NCI-H2196 treated with DMSO at 0.1 percent for 48 hours (cell line): ENCODE data around the gene BPNT1.
"Not testable (repeated sequence)": the region's sequence is repeated elsewhere in the genome, so short reads cannot be mapped to it uniquely, and the experiment has no call there.

Experiments
- DNase-seq: peaks from one replicate; lab custom pipeline; 2025; ENCODE audit not compliant: unreplicated experiment; lab: John Stamatoyannopoulos, UW

Gene BPNT1

GRCh38 chr1:220084460-220084859 is 5.1 kb downstream of the BPNT1 start:
- no peak for DNase-seq

GRCh38 chr1:220077887-220078286 is 11.7 kb downstream of the BPNT1 start:
- DNase-seq, result no peak

DNA sequence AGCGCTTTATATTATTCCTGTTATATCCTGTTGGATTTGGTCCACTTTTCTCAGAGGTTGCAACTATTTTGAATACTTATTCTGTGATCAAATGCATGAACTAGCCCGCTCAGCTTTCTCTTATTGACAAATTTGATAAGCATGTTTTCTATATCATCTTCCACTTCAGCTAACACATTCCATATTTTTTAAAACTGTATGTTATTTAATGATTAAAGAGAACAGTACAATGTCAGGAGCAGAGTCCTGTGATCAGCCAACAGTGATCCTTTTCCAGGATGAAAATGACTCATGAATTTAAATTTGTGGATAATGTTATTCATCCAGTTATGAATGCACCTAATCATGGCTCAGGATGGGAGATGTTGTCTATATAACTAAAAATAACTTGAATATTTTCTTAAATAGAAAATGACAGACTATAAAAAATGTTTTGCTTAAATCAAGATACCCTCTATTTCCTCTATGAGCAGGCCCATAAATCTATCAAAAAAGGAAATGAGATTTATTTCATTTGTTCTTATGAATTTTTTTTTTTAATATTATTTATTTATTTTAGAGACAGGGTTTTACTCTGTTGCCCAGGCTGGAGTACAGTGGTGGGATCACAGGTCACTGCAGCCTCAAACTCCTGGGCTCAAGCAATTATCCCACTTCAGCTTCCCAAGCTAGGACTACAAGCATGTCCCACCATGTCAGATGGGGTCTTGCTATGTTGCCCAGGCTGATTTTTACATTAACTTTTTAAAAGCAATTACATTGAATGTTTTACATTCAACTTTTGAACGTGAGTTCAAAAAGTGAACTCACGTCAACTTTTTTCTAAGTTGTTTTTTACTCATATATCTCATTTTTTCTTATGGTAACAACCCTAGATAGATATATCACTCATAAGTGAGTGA is 12.5 kb downstream of the BPNT1 start:
- no peak for DNase-seq

- no peak for DNase-seq
These were observed 22.1 kb downstream of the BPNT1 start for GRCh38 chr1:220067269-220068204.

- no peak for DNase-seq
These were observed 27.0 kb downstream of the BPNT1 start for GRCh38 chr1:220062629-220063028.

GRCh38 chr1:220060876-220061275 is 28.7 kb downstream of the BPNT1 start:
- DNase-seq, result no peak

DNA sequence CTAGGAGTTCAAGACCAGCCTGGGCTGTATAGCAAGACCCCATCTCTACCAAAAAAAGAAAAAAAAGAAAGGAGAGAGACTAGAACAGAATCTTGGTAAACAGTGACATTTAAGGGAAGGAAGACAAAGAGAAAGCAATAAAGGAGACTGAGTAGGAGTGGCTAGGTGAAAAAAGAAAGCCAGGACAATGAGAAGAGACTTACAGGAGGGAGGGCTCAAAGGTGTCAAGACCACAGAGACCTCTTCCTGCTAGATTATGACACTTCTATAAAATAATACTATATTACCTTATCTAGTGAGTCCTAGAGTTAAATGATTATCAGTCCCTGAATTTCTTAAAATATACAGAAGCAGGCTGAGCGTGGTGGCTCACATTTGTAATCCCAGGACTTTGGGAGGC is 33.2 kb downstream of the BPNT1 start:
- no peak for DNase-seq

DNA sequence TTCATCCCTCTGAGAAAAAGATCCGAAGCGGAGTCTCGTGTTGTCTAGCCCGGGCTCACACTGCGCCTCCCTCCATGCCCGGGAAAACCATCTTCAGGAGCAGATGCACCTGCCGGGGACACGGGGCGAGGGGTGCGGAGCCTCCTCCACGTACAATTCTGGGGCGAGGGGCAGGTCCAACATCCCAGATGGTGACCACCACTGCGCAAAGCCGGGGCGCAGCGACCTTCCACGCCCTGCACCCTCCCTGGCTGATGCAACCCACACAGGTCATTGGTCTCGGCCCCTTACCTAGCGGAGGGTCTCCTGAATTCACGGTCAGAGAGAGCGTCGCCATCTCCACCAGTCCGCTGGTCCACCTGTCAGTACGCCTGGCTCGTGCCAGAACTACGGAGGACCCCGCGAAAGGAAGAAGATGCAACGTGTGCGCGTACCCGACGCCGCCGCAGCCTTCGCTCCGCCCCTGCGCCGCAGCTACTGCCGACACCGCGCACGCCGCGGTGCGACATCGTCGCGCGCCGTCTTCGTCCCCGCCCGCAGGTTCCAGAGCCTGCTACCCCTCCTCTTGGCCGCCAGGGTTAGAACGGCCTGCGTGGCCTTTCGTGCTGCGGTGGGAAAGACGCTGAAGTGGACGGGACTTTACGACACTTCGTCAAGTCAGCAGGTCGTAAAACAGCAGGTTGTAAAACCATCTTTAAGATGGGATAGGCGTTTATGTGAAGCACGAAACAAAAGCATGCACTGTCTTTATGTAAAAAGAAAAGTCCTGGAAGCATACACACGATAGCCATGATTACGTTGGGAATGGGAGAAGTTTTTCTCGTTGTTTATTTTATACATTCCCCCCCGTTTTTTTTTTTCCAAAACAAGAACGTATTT is 43.3 kb downstream of the BPNT1 start, which contains the start of gene EPRS1:
EPRS1 (minus strand) TSS at position 454 of the 879 bp plus-strand sequence; CDS start at position 337, 117 bp downstream.
- DNase-seq, result peak; percentile 95

- no peak for DNase-seq
These were observed 44.1 kb downstream of the BPNT1 start for GRCh38 chr1:220045356-220046051.

DNA sequence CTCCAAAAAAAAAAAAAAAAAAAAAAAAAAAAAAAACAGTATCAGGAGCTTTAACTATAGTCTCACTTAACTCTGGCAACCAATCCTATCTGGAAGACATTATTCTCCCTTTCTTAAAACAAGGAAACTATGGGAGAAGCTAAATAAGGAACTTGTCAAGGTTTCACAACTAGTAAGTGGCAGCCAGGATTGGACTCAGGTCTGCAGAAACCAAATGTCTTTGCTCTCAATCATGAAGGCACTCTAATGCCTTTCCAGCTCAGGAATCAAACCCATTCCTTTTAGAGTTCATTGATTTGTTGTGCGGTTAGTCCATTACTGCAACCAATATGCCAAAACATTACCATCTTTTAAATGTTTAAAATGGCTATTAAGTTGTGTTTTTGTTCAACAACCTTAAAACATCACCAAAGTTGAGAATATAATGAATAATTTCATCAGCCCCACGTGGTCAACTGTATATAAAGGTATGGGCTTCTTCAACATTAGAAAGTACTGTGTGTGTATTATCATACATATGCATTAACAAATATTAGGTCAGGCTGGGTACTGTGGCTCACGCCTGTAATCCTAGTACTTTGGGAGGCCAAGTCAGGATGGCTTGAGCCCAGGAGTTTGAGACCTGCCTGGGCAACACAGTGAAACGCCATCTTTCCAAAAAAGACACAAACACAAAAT is 44.8 kb downstream of the BPNT1 start:
- DNase-seq, result no peak

DNA sequence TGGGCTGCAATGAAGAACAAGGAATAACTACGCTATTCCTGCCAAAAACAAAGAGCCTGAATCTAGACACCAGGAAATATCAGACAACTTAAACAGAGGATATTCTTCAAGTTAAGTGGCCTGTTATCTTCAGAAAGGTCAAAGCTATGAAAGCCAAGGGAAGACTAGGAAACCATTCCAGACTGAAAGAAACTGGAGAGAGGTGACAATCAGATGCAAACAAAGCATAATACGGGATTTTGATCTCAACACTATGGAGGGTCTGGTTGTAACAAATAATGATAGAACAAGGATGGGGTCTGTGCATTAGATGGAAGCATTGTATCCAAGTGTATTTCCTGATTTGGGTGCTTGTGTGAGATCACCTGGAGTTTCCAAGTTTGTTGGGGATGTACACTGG is 45.9 kb downstream of the BPNT1 start:
- DNase-seq, result no peak

DNA sequence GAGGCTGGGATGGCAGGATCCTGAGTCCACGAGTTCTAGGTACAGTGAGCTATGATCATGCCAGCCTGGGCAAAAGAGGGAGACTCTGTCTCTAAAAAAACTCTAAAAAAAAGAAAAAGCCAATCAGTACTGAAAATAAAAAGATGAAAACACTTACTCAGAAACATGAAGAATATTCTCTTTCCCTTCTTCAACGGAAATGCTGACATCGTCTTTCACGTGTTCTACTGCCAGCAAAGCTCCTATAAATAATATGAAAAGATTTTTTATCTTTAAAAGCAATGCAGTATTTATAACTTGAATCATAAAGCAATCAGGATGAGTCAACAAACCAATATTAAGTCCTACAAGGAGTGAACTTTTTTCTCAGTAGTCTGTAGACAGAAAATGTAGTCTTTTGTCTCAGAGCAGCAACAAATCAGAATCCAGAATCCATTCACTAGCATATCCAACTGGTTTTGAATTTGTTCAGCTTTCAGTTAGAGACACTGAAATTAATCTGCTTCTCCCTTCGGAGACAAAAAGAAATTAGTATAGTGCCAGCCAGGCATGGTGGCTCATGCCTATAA is 49.5 kb downstream of the BPNT1 start:
- no peak for DNase-seq

GRCh38 chr1:220038640-220039039 is 50.9 kb downstream of the BPNT1 start:
- no peak for DNase-seq

- not testable (repeated sequence) for DNase-seq
These were observed 51.8 kb downstream of the BPNT1 start for GRCh38 chr1:220037810-220038209.

DNA sequence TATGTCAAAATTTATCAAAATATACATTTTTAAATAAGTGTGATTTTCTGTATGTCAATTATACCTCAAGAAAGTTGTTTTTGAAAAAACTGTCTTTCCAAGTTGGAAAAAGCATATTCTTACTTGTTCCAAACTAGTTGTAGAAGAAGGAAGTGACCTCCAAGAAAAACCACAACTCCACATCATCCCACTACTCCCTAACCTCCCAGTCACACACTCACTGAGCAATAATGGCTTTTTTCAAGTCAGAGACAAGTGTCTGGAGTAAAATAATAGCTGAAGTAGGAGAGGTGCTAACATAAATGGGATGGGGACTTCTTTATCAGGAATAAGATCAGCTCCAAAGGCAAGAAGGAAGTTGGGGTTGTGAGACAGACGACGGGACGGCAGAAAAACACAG is 56.7 kb downstream of the BPNT1 start:
- DNase-seq, result no peak

DNA sequence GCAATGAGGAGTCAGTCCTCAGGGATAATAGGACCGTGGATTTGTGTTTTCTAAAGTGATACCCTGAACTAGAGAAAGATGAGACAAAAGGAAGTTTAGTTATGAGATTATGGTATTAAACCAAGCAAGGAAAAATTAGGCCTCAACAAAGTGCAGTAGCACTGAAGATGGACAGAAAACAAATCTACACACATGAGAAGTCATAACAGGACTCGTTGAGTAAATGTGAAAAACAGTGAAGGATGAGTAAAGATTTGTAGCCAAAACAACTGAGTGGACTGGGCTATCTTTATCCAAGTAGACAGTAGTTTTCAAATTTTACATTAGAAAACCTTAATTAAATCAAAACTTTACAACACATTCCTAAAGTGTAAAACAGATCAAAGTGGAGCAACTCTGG is 58.3 kb downstream of the BPNT1 start:
- DNase-seq, result no peak

DNA sequence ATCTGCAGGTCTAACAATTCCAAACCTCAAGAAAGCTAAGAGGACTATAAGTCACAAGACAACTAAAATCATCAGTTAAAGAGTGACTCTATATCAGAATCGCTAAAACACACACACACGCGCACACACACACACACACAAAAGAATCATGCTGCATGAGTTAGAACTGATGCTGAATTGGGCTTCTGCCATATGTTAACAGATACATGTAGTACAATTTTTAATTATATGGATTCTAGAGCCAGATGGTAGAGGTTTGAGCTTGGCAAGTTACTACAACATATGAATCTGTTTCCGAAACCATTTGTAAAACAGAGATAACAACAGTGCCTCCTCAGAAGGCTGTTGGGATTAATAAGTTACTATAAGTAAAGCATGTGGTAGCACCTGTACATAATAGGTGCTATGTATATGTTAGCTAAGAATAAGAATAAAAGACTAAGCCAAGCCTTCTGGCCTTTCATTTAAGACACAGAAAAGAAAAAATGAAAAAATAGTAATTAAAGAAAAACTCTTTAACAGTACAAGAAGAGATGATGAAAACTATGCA is 61.2 kb downstream of the BPNT1 start:
- DNase-seq, result no peak

GRCh38 chr1:220019071-220019470 is 70.5 kb downstream of the BPNT1 start:
- DNase-seq, result no peak

- DNase-seq, result no peak
These were observed 76.1 kb downstream of the BPNT1 start for GRCh38 chr1:220013497-220013896.
